K562 (cell line): Measurements from ENCODE around the gene CDCP1. TPM values are rescaled to one million over a fixed set of nuclear protein-coding genes. Genes with fewer than 3 reads are reported as not detected.

Experiments used
- BCOR ChIP-seq: fragments of 450-650 bp; IDR thresholded peaks from 2 replicates; pipeline ENCODE4 v1.6.1; 2016
- CHD4 ChIP-seq: fragments of 200-600 bp; sonication (generic); IDR thresholded peaks from 3 replicates; pipeline ENCODE4 v1.6.1; 2012; ENCODE audit warnings: low read depth, mild to moderate bottlenecking, mixed read lengths, low read length, inconsistent platforms; ENCODE audit not compliant: insufficient read depth, insufficient replicate concordance, poor library complexity, severe bottlenecking
- EGR1 ChIP-seq: fragments of 450-650 bp; conservative IDR thresholded peaks from 2 replicates; pipeline ENCODE4 v1.6.1; 2017; ENCODE audit warnings: mild to moderate bottlenecking
- ELF2 ChIP-seq: fragments of 250-450 bp; sonication (Bioruptor Pico); IDR thresholded peaks from 2 replicates; pipeline ENCODE4 v1.5.0; 2021; ENCODE audit warnings: mild to moderate bottlenecking
- GATAD2B ChIP-seq: fragments of 450-650 bp; IDR thresholded peaks from 2 replicates; pipeline ENCODE4 v1.6.1; 2017; ENCODE audit warnings: mild to moderate bottlenecking, borderline replicate concordance
- HMGN3 ChIP-seq: IDR thresholded peaks from 2 replicates; pipeline ENCODE4 v1.6.1; 2011; ENCODE audit warnings: borderline replicate concordance, low read depth, mild to moderate bottlenecking, mixed read lengths, low read length; ENCODE audit not compliant: insufficient read length; ENCODE audit errors: extremely low read depth
- KDM1A ChIP-seq, 2 experiments: fragments of 450-650 bp; IDR thresholded peaks; 2 replicates each; pipeline ENCODE4 v1.6.1; 2016; ENCODE audit warnings: mild to moderate bottlenecking in 2 of 2
- PBX2 ChIP-seq, 2 experiments: IDR thresholded peaks in 1 of 2; conservative IDR thresholded peaks in 1 of 2; 2 replicates each; pipeline ENCODE4 v1.6.1; 2016; ENCODE audit warnings: low read depth in 2 of 2, mild to moderate bottlenecking in 1 of 2, missing compliant biosample characterization in 1 of 2, missing genetic modification characterization in 1 of 2, moderate library complexity in 1 of 2
- RBM25 ChIP-seq: fragments of 200-400 bp; formaldehyde crosslinking; IDR thresholded peaks from 2 replicates; pipeline ENCODE4 v1.6.1; 2018; ENCODE audit warnings: low read length, low read depth, moderate library complexity; ENCODE audit not compliant: severe bottlenecking
- SETDB1 ChIP-seq: IDR thresholded peaks from one replicate; pipeline ENCODE4 v1.6.1; 2012; ENCODE audit warnings: low read length, control low read depth, inconsistent platforms
- SMARCA5 ChIP-seq: fragments of 450-650 bp; IDR thresholded peaks from 2 replicates; pipeline ENCODE4 v1.6.1; 2016
- SNIP1 ChIP-seq: fragments of 450-650 bp; IDR thresholded peaks from 2 replicates; pipeline ENCODE4 v1.7.1; 2017; ENCODE audit warnings: low read depth, mild to moderate bottlenecking
- STAG1 ChIP-seq: sonication (generic); formaldehyde crosslinking; IDR thresholded peaks from 2 replicates; pipeline ENCODE4 v1.5.0; 2020; ENCODE audit warnings: missing genetic modification reagents, borderline replicate concordance
- ZBTB26 ChIP-seq: fragments of 450-650 bp; formaldehyde crosslinking; IDR thresholded peaks from 2 replicates; pipeline ENCODE4 v1.4.0; 2022; ENCODE audit warnings: missing genetic modification characterization
- ZEB2 ChIP-seq: fragments of 450-650 bp; IDR thresholded peaks from 2 replicates; pipeline ENCODE4 v1.6.1; 2016
- ZKSCAN3 ChIP-seq: fragments of 250-450 bp; sonication (Bioruptor Pico); IDR thresholded peaks from 2 replicates; pipeline ENCODE4 v1.4.0; 2020
- ZMIZ1 ChIP-seq, 2 experiments: fragments of 150-350 bp in 1 of 2; IDR thresholded peaks; 2 replicates each; pipeline ENCODE4 v1.6.1; 2012 to 2016; ENCODE audit warnings: low read depth in 2 of 2, low read length in 2 of 2, mild to moderate bottlenecking in 1 of 2, moderate library complexity in 1 of 2
- ZNF444 ChIP-seq: fragments of 250-450 bp; sonication (Bioruptor Pico); IDR thresholded peaks from 2 replicates; pipeline ENCODE4 v1.4.0; 2020; ENCODE audit warnings: mild to moderate bottlenecking, moderate library complexity
- ZNF507 ChIP-seq: conservative IDR thresholded peaks from 2 replicates; pipeline ENCODE4 v1.6.1; 2017; ENCODE audit warnings: missing genetic modification characterization, missing compliant biosample characterization
- ZNF57 ChIP-seq: fragments of 450-650 bp; formaldehyde crosslinking; IDR thresholded peaks from 2 replicates; pipeline ENCODE4 v1.4.0; 2020; ENCODE audit warnings: mild to moderate bottlenecking, moderate library complexity
- ZNF766 ChIP-seq: fragments of 200-800 bp; sonication (Bioruptor generic); conservative IDR thresholded peaks from 2 replicates; pipeline ENCODE4 v1.6.1; 2016; ENCODE audit warnings: missing genetic modification characterization, missing compliant biosample characterization
- ZNF79 ChIP-seq: fragments of 250-450 bp; sonication (Bioruptor Pico); IDR thresholded peaks from 2 replicates; pipeline ENCODE4 v1.4.0; 2020; ENCODE audit warnings: low read depth, mild to moderate bottlenecking, moderate library complexity
- polyA plus RNA-seq, 8 experiments: library from polyadenylated mRNA; depleted of rRNA in 4 of 8; stranded (reverse) in 5 of 8; unstranded in 3 of 8; fragments of >200 nt; fragmentation: Nextera tagmentation in 2 of 8; fragmentation: Illumina TruSeq in 1 of 8; extraction: Ambion mirVana in 2 of 8; extraction: Trizol in 1 of 8; gene quantifications; 2 replicates each; pipeline versions ENCODE4 v1.2.1 to v1.2.3, GENCODE V29; 2011 to 2014; ENCODE audit warnings: inconsistent platforms in 1 of 8, missing spikeins in 1 of 8
- total RNA-seq, 7 experiments: library from RNA; depleted of rRNA in 6 of 7; stranded (reverse); fragments of >200 nt in 6 of 7; fragmentation: Illumina TruSeq in 2 of 7; extraction: Trizol in 2 of 7; gene quantifications; 2 replicates each; pipeline versions ENCODE4 v1.2.1 to v1.2.3, GENCODE V29; 2011 to 2021; ENCODE audit warnings: low replicate concordance in 1 of 7

Gene CDCP1
- total and polyA plus RNA-seq, 9 of the 15 experiments (the other 6 are each of a cell fraction or from before 2014, with no cell fraction given): 3.9 to 16.4 (median 5.2) TPM

- TF ChIP-seq RBM25: peak; percentile 89
- TF ChIP-seq SETDB1: no peak
- TF ChIP-seq SMARCA5: 0 out of 2 replicates have a peak, but pooled peaks have one; percentile 59
- TF ChIP-seq BCOR: peak; percentile 86
- TF ChIP-seq ZNF57: no peak
- TF ChIP-seq STAG1 (CRISPR knock-in tag): no peak
- TF ChIP-seq ZNF766: no peak
- no peak for TF ChIP-seq SNIP1
- 0 out of 2 replicates have a peak, but pooled peaks have one; percentile 23 for TF ChIP-seq GATAD2B
- 0 out of 2 replicates have a peak, but pooled peaks have one; percentile 12 for TF ChIP-seq ZNF507 (tag)
- peak; percentile 45 for TF ChIP-seq PBX2 (CRISPR knock-in tag; IDR thresholded peaks at IDR 0.05; ENCODE audit: low read depth)
- peak; percentile 87 for TF ChIP-seq PBX2 (tag; conservative IDR thresholded peaks at IDR 0.05; ENCODE audit: low read depth)
- TF ChIP-seq ZMIZ1 (IDR thresholded peaks at IDR 0.05; ENCODE audit: low read depth in 2 of 2, low read length in 2 of 2): no peak
- TF ChIP-seq CHD4: peak; percentile 74
- no peak for TF ChIP-seq ZBTB26
- no peak for TF ChIP-seq ZNF79
- no peak for TF ChIP-seq EGR1
- no peak for TF ChIP-seq ELF2 (CRISPR knock-in tag)
- no peak for TF ChIP-seq ZKSCAN3 (CRISPR knock-in tag)
- TF ChIP-seq ZEB2: no peak
- no peak for TF ChIP-seq ZNF444 (CRISPR knock-in tag)
- no peak for TF ChIP-seq HMGN3
- TF ChIP-seq KDM1A (IDR thresholded peaks at IDR 0.05): peak; percentile 71 to 75
Observed at GRCh38 chr3:45126730-45127129, 19.4 kb downstream of the CDCP1 start (continued).
